ENCODE data around the gene NOL6. TPM values are rescaled to one million over a fixed set of nuclear protein-coding genes. Genes with fewer than 3 reads are reported as not detected.
"Not testable (repeated sequence)": the region's sequence is repeated elsewhere in the genome, so short reads cannot be mapped to it uniquely, and the experiment has no call there.

Gene NOL6
- total RNA-seq, 1 experiment from 2014 or later, result 64.4 TPM

- Histone ChIP-seq H3K4ac (ENCODE audit: low read depth, low read length) (no peak overlapping the region), H3T11ph (ENCODE audit: low read length) (no peak overlapping the region), H2BK20ac (ENCODE audit: low read depth, low read length, poor library complexity, severe bottlenecking) (no peak overlapping the region), H3K27ac (ENCODE audit: insufficient read length, low read depth, low read length) (no peak overlapping the region), H3K9ac (ENCODE audit: extremely low read depth, insufficient read length, low read length) (no peak overlapping the region), H3K18ac (ENCODE audit: insufficient read length, low read depth, low read length) (no peak overlapping the region), H2BK120ac (ENCODE audit: low read depth, low read length, poor library complexity, severe bottlenecking) (no peak overlapping the region), H2AFZ (ENCODE audit: low read length) (no peak overlapping the region), H3K79me2 (ENCODE audit: insufficient read depth, low read length) (no peaks in the 10 kb centered on the region), H3K4me1 (ENCODE audit: insufficient read depth, low read length) (no peaks in the 10 kb centered on the region), H3K14ac (ENCODE audit: insufficient read depth, low read length) (no peak overlapping the region), H3K23ac (ENCODE audit: insufficient read length, low read depth, low read length) (no peak overlapping the region), H3K79me1 (ENCODE audit: insufficient read depth, low read depth, low read length, poor library complexity, severe bottlenecking) (no peaks in the 10 kb centered on the region), H4K8ac (replicated peaks; ENCODE audit: insufficient read length, low read depth, low read length) (no peak overlapping the region), H4K91ac (ENCODE audit: insufficient read length, low read depth, low read length) (no peak overlapping the region), H4K5ac (ENCODE audit: insufficient read length, low read depth, low read length) (no peak overlapping the region), H2AK5ac (ENCODE audit: insufficient read length, low read length) (no peak overlapping the region), H3K4me2 (ENCODE audit: insufficient read depth, insufficient read length, low read length) (no peak overlapping the region), H2BK5ac (ENCODE audit: insufficient read length, low read length) (no peak overlapping the region), H3K27me3 (ENCODE audit: insufficient read depth, low read length) (no peaks in the 10 kb centered on the region), H2BK15ac (ENCODE audit: low read depth, low read length) (no peak overlapping the region), H4K20me1 (ENCODE audit: control insufficient read depth, insufficient read depth, insufficient read length) (no peaks in the 10 kb centered on the region), H3K9me3 (ENCODE audit: control insufficient read depth, low read depth, low read length) (no peaks in the 10 kb centered on the region), H3K56ac (ENCODE audit: insufficient read length, low read depth, low read length) (no peak overlapping the region), H2BK12ac (ENCODE audit: insufficient read length, low read depth, low read length) (no peak overlapping the region), H3K23me2 (ENCODE audit: insufficient read length, low read depth, low read length, poor library complexity, severe bottlenecking) (no peaks in the 10 kb centered on the region)
- TF ChIP-seq, protein P1, sequence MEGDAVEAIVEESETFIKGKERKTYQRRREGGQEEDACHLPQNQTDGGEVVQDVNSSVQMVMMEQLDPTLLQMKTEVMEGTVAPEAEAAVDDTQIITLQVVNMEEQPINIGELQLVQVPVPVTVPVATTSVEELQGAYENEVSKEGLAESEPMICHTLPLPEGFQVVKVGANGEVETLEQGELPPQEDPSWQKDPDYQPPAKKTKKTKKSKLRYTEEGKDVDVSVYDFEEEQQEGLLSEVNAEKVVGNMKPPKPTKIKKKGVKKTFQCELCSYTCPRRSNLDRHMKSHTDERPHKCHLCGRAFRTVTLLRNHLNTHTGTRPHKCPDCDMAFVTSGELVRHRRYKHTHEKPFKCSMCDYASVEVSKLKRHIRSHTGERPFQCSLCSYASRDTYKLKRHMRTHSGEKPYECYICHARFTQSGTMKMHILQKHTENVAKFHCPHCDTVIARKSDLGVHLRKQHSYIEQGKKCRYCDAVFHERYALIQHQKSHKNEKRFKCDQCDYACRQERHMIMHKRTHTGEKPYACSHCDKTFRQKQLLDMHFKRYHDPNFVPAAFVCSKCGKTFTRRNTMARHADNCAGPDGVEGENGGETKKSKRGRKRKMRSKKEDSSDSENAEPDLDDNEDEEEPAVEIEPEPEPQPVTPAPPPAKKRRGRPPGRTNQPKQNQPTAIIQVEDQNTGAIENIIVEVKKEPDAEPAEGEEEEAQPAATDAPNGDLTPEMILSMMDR (conservative IDR thresholded peaks at IDR 0.05), result peak; percentile 73
- peaks cover 8 to 18% (median 13%) of the 10 kb centered on the region in 3 experiments; a peak in 5 of 7 replicates for H3K36me3 Mint-ChIP-seq (ENCODE audit: insufficient read depth in 1 of 3, low read depth in 3 of 3)
- no peaks in the 10 kb centered on the region for H3K4me1 Mint-ChIP-seq
- H3K4me3 Mint-ChIP-seq, result no peak overlapping the region
- H3K9me3 Mint-ChIP-seq, result peaks cover 17 to 19% of the 10 kb centered on the region in 2 experiments
- no peaks in the 10 kb centered on the region for H3K27me3 Mint-ChIP-seq (ENCODE audit: low read depth)
- no CpG with 5 or more reads among the region's 2 CpGs for WGBS (ENCODE audit: extremely low coverage, insufficient read length, low lambda C conversion rate)
- no peak overlapping the region for H3K27ac Mint-ChIP-seq
- no peak for DNase-seq
Measured at GRCh38 chr9:33517373-33517772, 43.6 kb upstream of the NOL6 start.

DNA sequence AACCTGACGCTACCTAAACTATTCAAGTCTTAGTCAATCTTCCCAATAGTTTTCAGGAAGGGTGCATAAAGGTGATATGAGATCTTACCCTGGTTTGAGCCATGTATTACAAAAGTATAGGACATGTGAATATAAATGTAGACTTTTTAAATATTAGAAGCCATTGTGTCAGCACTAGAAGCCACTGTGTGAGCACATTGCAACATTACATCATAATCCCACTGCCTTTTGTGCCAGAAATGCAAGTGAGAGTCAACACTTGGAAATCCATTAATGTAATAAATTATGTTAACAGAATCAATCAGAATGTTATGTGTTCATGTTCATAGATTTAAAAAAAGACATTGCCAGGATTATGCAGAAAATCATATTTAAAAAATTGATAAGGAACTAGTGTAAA is 42.7 kb upstream of the NOL6 start:
- not testable (repeated sequence) for H3K18ac ChIP-seq (ENCODE audit: insufficient read length, low read depth, low read length); H3K4me1 ChIP-seq (ENCODE audit: insufficient read depth, low read length); H3K56ac ChIP-seq (ENCODE audit: insufficient read length, low read depth, low read length); H3K9me3 ChIP-seq (ENCODE audit: control insufficient read depth, low read depth, low read length); H2BK15ac ChIP-seq (ENCODE audit: low read depth, low read length); H4K8ac ChIP-seq (replicated peaks; ENCODE audit: insufficient read length, low read depth, low read length); H3K23me2 ChIP-seq (ENCODE audit: insufficient read length, low read depth, low read length, poor library complexity, severe bottlenecking); H3K27me3 Mint-ChIP-seq (ENCODE audit: low read depth); H3K14ac ChIP-seq (ENCODE audit: insufficient read depth, low read length); H3K23ac ChIP-seq (ENCODE audit: insufficient read length, low read depth, low read length); H2BK20ac ChIP-seq (ENCODE audit: low read depth, low read length, poor library complexity, severe bottlenecking); H4K20me1 ChIP-seq (ENCODE audit: control insufficient read depth, insufficient read depth, insufficient read length); H3K79me2 ChIP-seq (ENCODE audit: insufficient read depth, low read length); DNase-seq; H3T11ph ChIP-seq (ENCODE audit: low read length); H3K4me2 ChIP-seq (ENCODE audit: insufficient read depth, insufficient read length, low read length); H3K27me3 ChIP-seq (ENCODE audit: insufficient read depth, low read length); H3K79me1 ChIP-seq (ENCODE audit: insufficient read depth, low read depth, low read length, poor library complexity, severe bottlenecking); H3K9ac ChIP-seq (ENCODE audit: extremely low read depth, insufficient read length, low read length); H2BK12ac ChIP-seq (ENCODE audit: insufficient read length, low read depth, low read length); H2AFZ ChIP-seq (ENCODE audit: low read length); H3K4me3 Mint-ChIP-seq; H3K4me1 Mint-ChIP-seq; H4K5ac ChIP-seq (ENCODE audit: insufficient read length, low read depth, low read length); H2BK120ac ChIP-seq (ENCODE audit: low read depth, low read length, poor library complexity, severe bottlenecking); H2AK5ac ChIP-seq (ENCODE audit: insufficient read length, low read length); H4K91ac ChIP-seq (ENCODE audit: insufficient read length, low read depth, low read length); H3K27ac ChIP-seq (ENCODE audit: insufficient read length, low read depth, low read length); H3K27ac Mint-ChIP-seq; H3K4ac ChIP-seq (ENCODE audit: low read depth, low read length); H2BK5ac ChIP-seq (ENCODE audit: insufficient read length, low read length)
- Mint-ChIP-seq H3K36me3 (ENCODE audit: insufficient read depth in 1 of 3, low read depth in 3 of 3) (peaks cover 8 to 18% (median 13%) of the 10 kb centered on the region in 3 experiments; a peak in 5 of 7 replicates), H3K9me3 (peaks cover 17 to 19% of the 10 kb centered on the region in 2 experiments)
- WGBS (ENCODE audit: extremely low coverage, insufficient read length, low lambda C conversion rate), result no CpG with 5 or more reads among the region's 1 CpG

Measured in H9 (cell line).